Keratinocyte (primary cell): Measurements from ENCODE around the gene TCERG1. TPM values are rescaled to one million over a fixed set of nuclear protein-coding genes. Genes with fewer than 3 reads are reported as not detected.

ENCODE experiments used
- DNase-seq: peaks from one replicate; pipeline ENCODE4 v3.0.0-alpha.2; 2011; ENCODE audit warnings: low read depth, missing footprints, low spot score
- FAIRE-seq: peaks from 2 replicates; lab custom pipeline; 2011; peaks lifted over from hg19 to GRCh38; lab: Jason Lieb, UNC
- H2AFZ ChIP-seq: 2 replicates; pipeline ENCODE4 v1.6.0; 2012; ENCODE audit warnings: low read length, control low read depth, inconsistent platforms; ENCODE audit not compliant: control insufficient read depth
- H3K27ac ChIP-seq: 2 replicates; pipeline ENCODE4 v1.5.1; 2011; ENCODE audit warnings: low read length; ENCODE audit not compliant: control insufficient read depth, insufficient read depth
- H3K27me3 ChIP-seq: 3 replicates; pipeline ENCODE4 v1.6.0; 2011; ENCODE audit warnings: low read length; ENCODE audit not compliant: control insufficient read depth, insufficient read depth; ENCODE audit errors: extremely low read depth
- H3K36me3 ChIP-seq, 2 experiments: 2 replicates in 1 of 2; 3 replicates in 1 of 2; pipeline ENCODE4 v1.5.1; 2011; ENCODE audit warnings: low read length in 2 of 2, mild to moderate bottlenecking in 1 of 2; ENCODE audit not compliant: control insufficient read depth in 2 of 2, insufficient read depth in 2 of 2; ENCODE audit errors: extremely low read depth in 1 of 2
- H3K4me1 ChIP-seq: 3 replicates; pipeline ENCODE4 v1.5.1; 2011; ENCODE audit warnings: low read length; ENCODE audit not compliant: control insufficient read depth, insufficient read depth; ENCODE audit errors: extremely low read depth
- H3K4me2 ChIP-seq: 3 replicates; pipeline ENCODE4 v1.6.0; 2011; ENCODE audit warnings: low read depth, low read length; ENCODE audit not compliant: control insufficient read depth, insufficient read depth; ENCODE audit errors: extremely low read depth
- H3K4me3 ChIP-seq, 3 experiments: fragments of 200-600 bp in 1 of 3; sonication (generic) in 1 of 3; 2 replicates in 2 of 3; 3 replicates in 1 of 3; pipeline ENCODE4 v1.5.1; 2011 to 2016; ENCODE audit warnings: low read length in 3 of 3, mild to moderate bottlenecking in 3 of 3, control low read depth in 2 of 3, inconsistent platforms in 1 of 3, low read depth in 1 of 3, mixed read lengths in 1 of 3, mixed run types in 1 of 3, moderate library complexity in 1 of 3; ENCODE audit not compliant: control insufficient read depth in 2 of 3, insufficient read depth in 2 of 3; ENCODE audit errors: extremely low read depth in 1 of 3
- H3K79me2 ChIP-seq: 2 replicates; pipeline ENCODE4 v1.6.0; 2012; ENCODE audit warnings: low read length; ENCODE audit not compliant: control insufficient read depth, insufficient read depth
- H3K9ac ChIP-seq: 3 replicates; pipeline ENCODE4 v1.6.0; 2011; ENCODE audit warnings: low read length; ENCODE audit not compliant: control insufficient read depth, insufficient read depth; ENCODE audit errors: extremely low read depth
- H3K9me1 ChIP-seq: 3 replicates; pipeline ENCODE4 v1.6.0; 2011; ENCODE audit warnings: low read length; ENCODE audit not compliant: control insufficient read depth, insufficient read depth; ENCODE audit errors: extremely low read depth
- H3K9me3 ChIP-seq: 2 replicates; pipeline ENCODE4 v1.5.1; 2012; ENCODE audit warnings: low read depth, low read length; ENCODE audit not compliant: control insufficient read depth
- H4K20me1 ChIP-seq: 3 replicates; pipeline ENCODE4 v1.6.0; 2011; ENCODE audit warnings: low read length; ENCODE audit not compliant: control insufficient read depth, insufficient read depth; ENCODE audit errors: extremely low read depth
- CTCF ChIP-seq, 3 experiments: IDR thresholded peaks in 1 of 3; conservative IDR thresholded peaks in 1 of 3; optimal IDR thresholded peaks in 1 of 3; 2 replicates in 2 of 3; 3 replicates in 1 of 3; pipeline versions ENCODE3 to v1.5.1; 2011; ENCODE audit warnings: low read length in 3 of 3, mild to moderate bottlenecking in 3 of 3, moderate library complexity in 2 of 3, control low read depth in 1 of 3, inconsistent platforms in 1 of 3; ENCODE audit not compliant: insufficient read depth in 2 of 3; ENCODE audit errors: extremely low read depth in 1 of 3
- EZH2 ChIP-seq: IDR thresholded peaks from one replicate; pipeline ENCODE4 v1.6.1; 2012; ENCODE audit warnings: inconsistent platforms, mild to moderate bottlenecking, low read length, moderate library complexity
- dilution Hi-C: fragments of 300-500 bp; cut with MboI; formaldehyde crosslinking; loops from one replicate; pipeline ENCODE4 v1.7.0; 2020; ENCODE audit warnings: low sequenced_read_pairs; ENCODE audit not compliant: extremely low pct_ligation_motif_present
- polyA plus RNA-seq, 5 experiments: library from polyadenylated mRNA; depleted of rRNA in 3 of 5; stranded (reverse) in 3 of 5; stranded (forward) in 1 of 5; unstranded in 1 of 5; fragments of >200 nt; gene quantifications; 1 replicate in 1 of 5; 2 replicates in 3 of 5; 3 replicates in 1 of 5; pipeline versions ENCODE4 v1.2.1 to v1.2.3, GENCODE V29; 2011 to 2012; ENCODE audit warnings: missing spikeins in 2 of 5, low read depth in 1 of 5, low replicate concordance in 1 of 5

TCERG1 gene
- polyA plus RNA-seq, 1 donor (not counting 4 experiments of a cell fraction or from before 2014, with no cell fraction given), result 71.6 TPM

GRCh38 chr5:146514575-146514974, 67.4 kb downstream of the TCERG1 start:
- Histone ChIP-seq H4K20me1 (no peaks in the 10 kb centered on the region), H3K79me2 (no peaks in the 10 kb centered on the region), H2AFZ (no peak overlapping the region), H3K9me3 (no peaks in the 10 kb centered on the region), H3K27ac (no peak overlapping the region), H3K4me2 (no peak overlapping the region), H3K27me3 (no peaks in the 10 kb centered on the region), H3K36me3 (peaks cover 3 to 15% of the 10 kb centered on the region in 2 experiments), H3K4me3 (no peak overlapping the region), H3K9me1 (no peaks in the 10 kb centered on the region), H3K4me1 (no peaks in the 10 kb centered on the region), H3K9ac (no peak overlapping the region)
- DNase-seq, result no peak
- TF ChIP-seq EZH2 (no peak), CTCF (optimal IDR thresholded peaks at IDR 0.05 in 1 of 3, IDR thresholded peaks at IDR 0.05 in 1 of 3, conservative IDR thresholded peaks at IDR 0.05 in 1 of 3; ENCODE audit: extremely low read depth in 1 of 3, insufficient read depth in 2 of 3, low read length in 3 of 3) (no peak)
- dilution Hi-C loops, result no loop called here
- no peak for FAIRE-seq

- Histone ChIP-seq H3K79me2 (no peaks in the 10 kb centered on the region), H3K36me3 (peaks cover 3 to 5% of the 10 kb centered on the region in 2 experiments), H4K20me1 (no peaks in the 10 kb centered on the region), H3K9me1 (no peaks in the 10 kb centered on the region), H3K4me2 (no peak overlapping the region), H2AFZ (no peak overlapping the region), H3K9me3 (no peaks in the 10 kb centered on the region), H3K4me3 (no peak overlapping the region), H3K27me3 (no peaks in the 10 kb centered on the region), H3K9ac (no peak overlapping the region), H3K27ac (no peak overlapping the region), H3K4me1 (no peaks in the 10 kb centered on the region)
- TF ChIP-seq CTCF (optimal IDR thresholded peaks at IDR 0.05 in 1 of 3, IDR thresholded peaks at IDR 0.05 in 1 of 3, conservative IDR thresholded peaks at IDR 0.05 in 1 of 3; ENCODE audit: extremely low read depth in 1 of 3, insufficient read depth in 2 of 3, low read length in 3 of 3) (no peak), EZH2 (no peak)
- dilution Hi-C loops, result no loop called here
- FAIRE-seq (no peak), DNase-seq (no peak)
These were observed 68.5 kb downstream of the TCERG1 start for GRCh38 chr5:146515473-146516150.
